Measurements from ENCODE around the gene MAST4.
A peak's percentile ranks its signal among the peaks of the same experiment; 100 is the strongest.

DNA sequence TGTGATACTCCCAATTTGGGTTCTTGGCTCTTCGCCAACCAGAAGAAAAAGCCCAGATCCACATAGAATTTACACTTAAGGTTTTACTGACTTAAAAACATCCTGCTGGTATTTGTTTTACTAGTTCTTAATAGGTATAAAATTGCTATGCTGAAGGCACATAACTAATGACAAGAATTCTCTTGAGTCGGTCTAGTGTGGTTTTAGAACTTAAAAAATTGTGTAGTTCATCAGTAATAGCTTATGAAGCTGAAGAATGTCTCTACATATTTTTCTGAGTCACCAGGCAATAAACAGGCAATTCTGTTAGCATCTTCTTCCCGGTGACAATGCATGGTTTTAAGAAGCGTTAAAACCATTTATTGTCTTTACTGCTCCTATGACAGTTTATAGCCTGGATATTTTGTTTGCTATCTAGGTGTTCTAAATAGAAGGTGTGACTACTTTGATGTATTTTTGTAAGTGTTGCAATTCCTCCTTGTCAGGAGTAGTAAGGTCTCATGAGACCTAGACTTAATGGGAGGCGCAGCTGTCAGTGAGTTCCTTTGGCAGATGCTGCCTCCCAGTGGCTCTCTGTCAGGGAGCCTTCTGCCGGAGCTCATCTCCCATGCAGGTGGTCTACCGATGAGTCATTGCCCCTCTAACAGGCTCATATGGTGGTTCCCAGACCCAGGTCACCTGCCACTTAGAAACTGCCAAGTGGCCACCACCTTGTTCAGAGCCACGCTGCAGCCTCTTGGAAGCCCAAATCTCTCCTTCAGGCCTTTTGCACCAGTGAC, 173.8 kb downstream of the MAST4 start:
- TF ChIP-seq, protein P1, sequence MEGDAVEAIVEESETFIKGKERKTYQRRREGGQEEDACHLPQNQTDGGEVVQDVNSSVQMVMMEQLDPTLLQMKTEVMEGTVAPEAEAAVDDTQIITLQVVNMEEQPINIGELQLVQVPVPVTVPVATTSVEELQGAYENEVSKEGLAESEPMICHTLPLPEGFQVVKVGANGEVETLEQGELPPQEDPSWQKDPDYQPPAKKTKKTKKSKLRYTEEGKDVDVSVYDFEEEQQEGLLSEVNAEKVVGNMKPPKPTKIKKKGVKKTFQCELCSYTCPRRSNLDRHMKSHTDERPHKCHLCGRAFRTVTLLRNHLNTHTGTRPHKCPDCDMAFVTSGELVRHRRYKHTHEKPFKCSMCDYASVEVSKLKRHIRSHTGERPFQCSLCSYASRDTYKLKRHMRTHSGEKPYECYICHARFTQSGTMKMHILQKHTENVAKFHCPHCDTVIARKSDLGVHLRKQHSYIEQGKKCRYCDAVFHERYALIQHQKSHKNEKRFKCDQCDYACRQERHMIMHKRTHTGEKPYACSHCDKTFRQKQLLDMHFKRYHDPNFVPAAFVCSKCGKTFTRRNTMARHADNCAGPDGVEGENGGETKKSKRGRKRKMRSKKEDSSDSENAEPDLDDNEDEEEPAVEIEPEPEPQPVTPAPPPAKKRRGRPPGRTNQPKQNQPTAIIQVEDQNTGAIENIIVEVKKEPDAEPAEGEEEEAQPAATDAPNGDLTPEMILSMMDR (IDR thresholded peaks at IDR 0.05; ENCODE audit: control extremely low read depth in 1 of 3, insufficient read depth in 1 of 3, low read depth in 1 of 3, low read length in 3 of 3) = peak; percentile 69 to 82 (median 74)
- TF ChIP-seq EZH2 (IDR thresholded peaks at IDR 0.05; ENCODE audit: low read depth, low read length, severe bottlenecking) (no peak), POLR2AphosphoS5 (IDR thresholded peaks at IDR 0.05; ENCODE audit: low read depth, low read length) (no peak), JUND (IDR thresholded peaks at IDR 0.05; ENCODE audit: low read length) (peak; percentile 95), SP1 (IDR thresholded peaks at IDR 0.05; ENCODE audit: low read depth, low read length) (no peak), YY1 (IDR thresholded peaks at IDR 0.05; ENCODE audit: low read depth, low read length) (no peak)

All from H1 (cell line).